HG03060 (cell line): Measurements from ENCODE around the gene ARHGEF25.
"Not testable (repeated sequence)": the region's sequence is repeated elsewhere in the genome, so short reads cannot be mapped to it uniquely, and the experiment has no call there.

ENCODE experiments used
- ATAC-seq: cut with Tn5 transposase; IDR thresholded peaks from one replicate; pipeline ENCODE4 v1.9.1; 2021; ENCODE audit warnings: low read depth, moderate number of reproducible peaks; ENCODE audit not compliant: unreplicated experiment

ARHGEF25 gene

GRCh38 chr12:57607958-57608663 is 3.1 kb upstream of the ARHGEF25 start:
- ATAC-seq = no peak

GRCh38 chr12:57609101-57609780 is 2.0 kb upstream of the ARHGEF25 start:
- ATAC-seq = no peak

- no peak for ATAC-seq
These were observed 1.3 kb upstream of the ARHGEF25 start for GRCh38 chr12:57609781-57610553.

- no peak for ATAC-seq
These were observed 604 bp upstream of the ARHGEF25 start for GRCh38 chr12:57610554-57611107.

- ATAC-seq = no peak
These were observed 834 bp downstream of the ARHGEF25 start for GRCh38 chr12:57611827-57612710.

GRCh38 chr12:57612711-57613426 is 1.6 kb downstream of the ARHGEF25 start:
- ATAC-seq = no peak

- no peak for ATAC-seq
These were observed 2.3 kb downstream of the ARHGEF25 start for GRCh38 chr12:57613427-57614109.

GRCh38 chr12:57614178-57614947 is 3.1 kb downstream of the ARHGEF25 start:
- no peak for ATAC-seq

- ATAC-seq = no peak
These were observed 3.8 kb downstream of the ARHGEF25 start for GRCh38 chr12:57614948-57615500.

GRCh38 chr12:57615637-57616036 is 4.4 kb downstream of the ARHGEF25 start:
- no peak for ATAC-seq

GRCh38 chr12:57616383-57617101 is 5.3 kb downstream of the ARHGEF25 start:
- ATAC-seq = no peak

GRCh38 chr12:57617942-57618341 is 6.7 kb downstream of the ARHGEF25 start:
- ATAC-seq = no peak

- ATAC-seq = not testable (repeated sequence)
These were observed 7.2 kb downstream of the ARHGEF25 start for GRCh38 chr12:57618431-57618830.

- no peak for ATAC-seq
These were observed 7.8 kb downstream of the ARHGEF25 start for GRCh38 chr12:57618966-57619433.

GRCh38 chr12:57619434-57620244 is 8.4 kb downstream of the ARHGEF25 start:
- ATAC-seq = no peak

- ATAC-seq = no peak
These were observed 9.2 kb downstream of the ARHGEF25 start for GRCh38 chr12:57620245-57620935.
